ENCODE results near the gene KLK4. TPM values are rescaled to one million over a fixed set of nuclear protein-coding genes. Genes with fewer than 3 reads are reported as not detected.

The KLK4 gene
- total RNA-seq, 1 experiment from 2014 or later, result not detected

- DNase-seq (ENCODE audit: low spot score), result no peak
Observed at GRCh38 chr19:50880241-50880640, 31.0 kb downstream of the KLK4 start.

GRCh38 chr19:50878851-50879250 is 32.3 kb downstream of the KLK4 start:
- DNase-seq (ENCODE audit: low spot score), result no peak

- DNase-seq (ENCODE audit: low spot score), result no peak
Observed at GRCh38 chr19:50877338-50877737, 33.9 kb downstream of the KLK4 start.

GRCh38 chr19:50876456-50876855 is 34.7 kb downstream of the KLK4 start:
- no peak for DNase-seq (ENCODE audit: low spot score)

- DNase-seq (ENCODE audit: low spot score), result no peak
Observed at GRCh38 chr19:50875795-50876422, 35.3 kb downstream of the KLK4 start.

GRCh38 chr19:50874211-50874610 is 37.0 kb downstream of the KLK4 start:
- DNase-seq (ENCODE audit: low spot score), result no peak

GRCh38 chr19:50873056-50873455 is 38.1 kb downstream of the KLK4 start, which contains the start of gene KLK2:
Gene KLK2, plus strand, starts transcription at chr19:50873439. Its CDS starts 35 bp downstream, at chr19:50873474.
- DNase-seq (ENCODE audit: low spot score), result no peak

- no peak for DNase-seq (ENCODE audit: low spot score)
Observed at GRCh38 chr19:50870417-50871089, 40.6 kb downstream of the KLK4 start.

- DNase-seq (ENCODE audit: low spot score), result no peak
Observed at GRCh38 chr19:50869479-50869878, 41.7 kb downstream of the KLK4 start.

- no peak for DNase-seq (ENCODE audit: low spot score)
Observed at GRCh38 chr19:50861496-50862286, 49.5 kb downstream of the KLK4 start.

- DNase-seq (ENCODE audit: low spot score), result no peak
Observed at GRCh38 chr19:50861010-50861409, 50.2 kb downstream of the KLK4 start.

- DNase-seq (ENCODE audit: low spot score), result no peak
Observed at GRCh38 chr19:50859849-50860248, 51.3 kb downstream of the KLK4 start.

GRCh38 chr19:50858886-50859285 is 52.3 kb downstream of the KLK4 start:
- DNase-seq (ENCODE audit: low spot score), result no peak

GRCh38 chr19:50857366-50857765 is 53.8 kb downstream of the KLK4 start:
- DNase-seq (ENCODE audit: low spot score), result no peak

Other genes starting within 250 kb of the KLK4 start
- 0.40 and 0.48 TPM in 2 replicates for gene SHANK1, start 191.6 kb downstream of the KLK4 start, total RNA-seq (2014; rRNA removed; shearing (Covaris generic))
- gene CLEC11A, start 188.0 kb downstream of the KLK4 start, total RNA-seq (2014; rRNA removed; shearing (Covaris generic)), result 4.8 and 7.9 TPM in 2 replicates
- not detected in 2 replicates for gene GPR32, start 140.9 kb downstream of the KLK4 start, total RNA-seq (2014; rRNA removed; shearing (Covaris generic))
- gene ACP4, start 121.0 kb downstream of the KLK4 start, total RNA-seq (2014; rRNA removed; shearing (Covaris generic)), result not detected in 2 replicates
- not detected in 2 replicates for gene KLK1, start 87.6 kb downstream of the KLK4 start, total RNA-seq (2014; rRNA removed; shearing (Covaris generic))
- not detected in 2 replicates for gene KLK15, start 77.8 kb downstream of the KLK4 start, total RNA-seq (2014; rRNA removed; shearing (Covaris generic))
- not detected in 2 replicates for gene KLK3, start 56.5 kb downstream of the KLK4 start, total RNA-seq (2014; rRNA removed; shearing (Covaris generic))
- gene KLK2, start 38.0 kb downstream of the KLK4 start, total RNA-seq (2014; rRNA removed; shearing (Covaris generic)), result not detected in 2 replicates
- gene KLK5, start 41.6 kb upstream of the KLK4 start, total RNA-seq (2014; rRNA removed; shearing (Covaris generic)), result not detected in 2 replicates
- 0.07 and 0.12 TPM in 2 replicates for gene KLK6, start 58.2 kb upstream of the KLK4 start, total RNA-seq (2014; rRNA removed; shearing (Covaris generic))
- gene KLK7, start 72.5 kb upstream of the KLK4 start, total RNA-seq (2014; rRNA removed; shearing (Covaris generic)), result not detected in 2 replicates
- not detected in 2 replicates for gene KLK8, start 90.2 kb upstream of the KLK4 start, total RNA-seq (2014; rRNA removed; shearing (Covaris generic))
- gene KLK10, start 108.3 kb upstream of the KLK4 start, total RNA-seq (2014; rRNA removed; shearing (Covaris generic)), result not detected in 2 replicates
- not detected in 2 replicates for gene KLK11, start 115.2 kb upstream of the KLK4 start, total RNA-seq (2014; rRNA removed; shearing (Covaris generic))
- gene KLK12, start 123.6 kb upstream of the KLK4 start, total RNA-seq (2014; rRNA removed; shearing (Covaris generic)), result not detected in 2 replicates
- gene KLK13, start 153.7 kb upstream of the KLK4 start, total RNA-seq (2014; rRNA removed; shearing (Covaris generic)), result not detected in 2 replicates
- not detected in 2 replicates for gene KLK14, start 171.5 kb upstream of the KLK4 start, total RNA-seq (2014; rRNA removed; shearing (Covaris generic))
- gene CTU1, start 197.0 kb upstream of the KLK4 start, total RNA-seq (2014; rRNA removed; shearing (Covaris generic)), result 4.3 and 8.6 TPM in 2 replicates
- gene SIGLEC9, start 213.5 kb upstream of the KLK4 start, total RNA-seq (2014; rRNA removed; shearing (Covaris generic)), result 0.43 TPM in 1 of 2 replicates, not detected in the other
- not detected in 2 replicates for gene SIGLEC7, start 230.9 kb upstream of the KLK4 start, total RNA-seq (2014; rRNA removed; shearing (Covaris generic))